ENCODE measurements around the gene DNAH1. TPM values are rescaled to one million over a fixed set of nuclear protein-coding genes. Genes with fewer than 3 reads are reported as not detected.

DNAH1 gene
- total and polyA plus RNA-seq, 3 donors from 2014 or later, result 40.0 to 50.4 (median 49.1) TPM

GRCh38 chr3:52438579-52439425 lies 122.7 kb downstream of the DNAH1 start:
- Histone ChIP-seq H3K9me3 (no peaks in the 10 kb centered on the region), H3K36me3 (ENCODE audit: low read depth, missing control alignments) (no peaks in the 10 kb centered on the region), H3K4me1 (peaks cover under 1% of the 10 kb centered on the region), H3K4me3 (no peak overlapping the region), H3K27ac (no peak overlapping the region), H3K27me3 (no peaks in the 10 kb centered on the region)
- intact Hi-C loops (cut with DNase I; ENCODE audit: low total_unique reads), result no loop called here
- no peak for TF ChIP-seq POLR2A (IDR thresholded peaks at IDR 0.05)
- no peak for TF ChIP-seq CTCF (IDR thresholded peaks at IDR 0.05)
- WGBS, 2 donors, result 90 to 94% methylated on average over 9 of the region's 9 CpGs
- DNase-seq, result no peak

- Histone ChIP-seq H3K27ac (no peak overlapping the region), H3K27me3 (no peaks in the 10 kb centered on the region), H3K4me3 (no peak overlapping the region), H3K9me3 (no peaks in the 10 kb centered on the region), H3K36me3 (ENCODE audit: low read depth, missing control alignments) (no peaks in the 10 kb centered on the region), H3K4me1 (no peaks in the 10 kb centered on the region)
- TF ChIP-seq POLR2A (IDR thresholded peaks at IDR 0.05) (no peak), CTCF (IDR thresholded peaks at IDR 0.05) (no peak)
- no peak for DNase-seq
- intact Hi-C loops (cut with DNase I; ENCODE audit: low total_unique reads), result no loop called here
- 95 to 98% methylated on average over 7 to 16 of the region's 16 CpGs for WGBS, 2 donors
Measured at GRCh38 chr3:52439426-52440248, 123.5 kb downstream of the DNAH1 start.

- WGBS, 2 donors, result 91% methylated on average over 12 of the region's 12 CpGs; no CpG with 5 or more reads in 1 of the 2 donors
- no peak overlapping the region for H3K27ac ChIP-seq
- no peaks in the 10 kb centered on the region for H3K36me3 ChIP-seq (ENCODE audit: low read depth, missing control alignments)
- TF ChIP-seq POLR2A (IDR thresholded peaks at IDR 0.05) (no peak), CTCF (IDR thresholded peaks at IDR 0.05) (no peak)
- DNase-seq, result no peak
- H3K4me1 ChIP-seq, result no peaks in the 10 kb centered on the region
- no peak overlapping the region for H3K4me3 ChIP-seq
- intact Hi-C loops (cut with DNase I; ENCODE audit: low total_unique reads), result no loop called here
- no peaks in the 10 kb centered on the region for H3K9me3 ChIP-seq
- no peaks in the 10 kb centered on the region for H3K27me3 ChIP-seq
Measured at GRCh38 chr3:52440249-52440551, 124.1 kb downstream of the DNAH1 start.

GRCh38 chr3:52440671-52441070 lies 124.6 kb downstream of the DNAH1 start:
- Histone ChIP-seq H3K27ac (no peak overlapping the region), H3K9me3 (no peaks in the 10 kb centered on the region), H3K4me3 (no peak overlapping the region), H3K27me3 (no peaks in the 10 kb centered on the region), H3K4me1 (no peaks in the 10 kb centered on the region), H3K36me3 (ENCODE audit: low read depth, missing control alignments) (no peaks in the 10 kb centered on the region)
- 97% methylated on average over 6 to 14 of the region's 14 CpGs for WGBS, 2 donors
- TF ChIP-seq CTCF (IDR thresholded peaks at IDR 0.05) (no peak), POLR2A (IDR thresholded peaks at IDR 0.05) (no peak)
- no peak for DNase-seq
- intact Hi-C loops (cut with DNase I; ENCODE audit: low total_unique reads), result no loop called here

All from testis (tissue), 3 donors.